ENCODE measurements around the gene FSD2.

DNA sequence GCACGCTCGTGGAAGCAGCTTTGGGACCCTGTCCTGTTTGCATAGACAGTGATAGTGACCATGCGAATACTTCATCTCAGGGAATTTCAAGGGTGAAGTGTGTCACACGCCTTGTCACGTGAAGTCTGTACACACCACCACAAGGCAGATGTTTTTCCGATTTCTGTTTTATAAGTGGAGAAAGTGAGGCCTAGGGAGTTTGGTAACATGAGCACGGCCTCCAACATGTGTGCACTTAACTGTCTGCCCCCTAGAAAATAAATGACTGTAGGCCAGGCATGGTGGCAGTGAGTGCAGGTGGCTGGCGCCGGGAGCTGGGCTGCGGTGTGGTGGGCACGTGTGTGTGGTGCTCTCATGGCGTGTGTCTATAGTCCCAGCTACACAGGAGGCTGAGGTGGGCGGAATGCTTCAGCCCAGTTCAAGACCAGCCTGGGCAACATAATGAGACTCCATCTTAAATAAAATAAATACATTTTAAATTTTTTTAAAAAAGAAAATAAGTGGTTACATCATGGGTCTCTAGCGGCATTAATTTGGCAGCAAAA is 45.5 kb upstream of the FSD2 start:
- no peak for TF ChIP-seq POLR2A (IDR thresholded peaks at IDR 0.05)
- TF ChIP-seq CTCF (IDR thresholded peaks at IDR 0.05): no peak
- no peak for TF ChIP-seq POLR2AphosphoS5 (IDR thresholded peaks at IDR 0.05)

Measured in transverse colon (tissue), 4 donors.